GM21528 (cell line): Measurements from ENCODE around the gene MYLK.

ENCODE experiments used
- ATAC-seq: cut with Tn5 transposase; IDR thresholded peaks from one replicate; pipeline ENCODE4 v1.9.1; 2021; ENCODE audit warnings: mild to moderate bottlenecking, moderate library complexity; ENCODE audit not compliant: unreplicated experiment, low FRiP score

Gene MYLK

DNA sequence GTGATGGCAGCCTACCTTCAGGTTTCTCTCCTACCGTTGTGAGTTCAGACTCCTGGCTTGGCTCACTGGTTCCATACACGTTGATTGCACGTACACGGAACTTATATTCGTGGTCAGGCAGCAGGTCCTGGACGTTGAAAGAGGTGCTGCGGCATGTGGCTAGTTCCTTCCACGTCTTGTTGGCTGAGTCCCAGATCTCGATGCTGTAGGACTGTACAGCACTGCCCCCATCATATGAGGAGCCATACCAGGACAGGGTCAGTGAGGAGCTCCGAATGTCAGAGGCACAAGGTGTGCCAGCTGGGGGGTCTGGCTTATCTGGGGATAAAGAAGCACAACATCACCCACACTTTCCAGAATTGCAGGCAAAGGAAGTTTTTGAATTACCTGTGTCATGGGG, 227.0 kb downstream of the MYLK start:
- ATAC-seq: no peak

DNA sequence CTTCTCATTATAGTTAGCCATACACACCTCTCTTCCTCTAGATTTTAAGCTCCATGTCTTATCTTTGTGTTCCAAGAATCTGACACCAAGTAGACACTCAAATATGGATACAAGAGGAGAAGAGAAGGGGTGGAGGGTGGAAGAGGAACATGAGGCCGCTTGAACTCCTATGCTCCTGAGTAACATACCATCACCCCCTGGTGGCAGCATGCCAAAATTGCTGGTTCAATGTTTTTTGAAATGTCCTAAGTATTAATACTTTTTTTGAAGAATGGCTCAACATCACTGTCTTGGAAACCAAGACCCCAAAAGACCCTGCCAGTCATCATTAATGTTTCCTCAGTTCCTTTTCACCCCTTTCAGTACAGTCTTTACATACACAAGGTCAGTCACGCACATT, 227.4 kb downstream of the MYLK start:
- no peak for ATAC-seq

GRCh38 chr3:123656274-123656673, 227.9 kb downstream of the MYLK start:
- no peak for ATAC-seq

DNA sequence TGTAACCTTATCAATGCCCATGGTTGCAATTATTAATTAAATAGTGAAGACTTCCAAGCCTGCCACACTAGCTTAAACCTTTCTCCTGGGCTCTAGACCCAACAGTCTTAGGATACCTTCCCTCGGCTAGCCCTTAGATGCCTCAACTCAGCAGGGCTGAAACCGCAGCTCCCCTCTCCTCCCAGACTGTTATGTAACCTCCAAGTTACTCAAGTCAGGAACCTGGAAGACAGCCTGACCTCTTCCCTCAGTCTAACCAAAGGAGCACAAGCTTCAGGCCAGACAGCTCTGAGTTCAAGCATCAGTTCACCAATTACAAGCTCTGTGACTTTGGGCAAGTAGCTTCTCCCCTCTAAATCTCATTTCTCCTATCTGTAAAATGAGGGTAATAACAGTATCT, 228.7 kb downstream of the MYLK start:
- no peak for ATAC-seq

DNA sequence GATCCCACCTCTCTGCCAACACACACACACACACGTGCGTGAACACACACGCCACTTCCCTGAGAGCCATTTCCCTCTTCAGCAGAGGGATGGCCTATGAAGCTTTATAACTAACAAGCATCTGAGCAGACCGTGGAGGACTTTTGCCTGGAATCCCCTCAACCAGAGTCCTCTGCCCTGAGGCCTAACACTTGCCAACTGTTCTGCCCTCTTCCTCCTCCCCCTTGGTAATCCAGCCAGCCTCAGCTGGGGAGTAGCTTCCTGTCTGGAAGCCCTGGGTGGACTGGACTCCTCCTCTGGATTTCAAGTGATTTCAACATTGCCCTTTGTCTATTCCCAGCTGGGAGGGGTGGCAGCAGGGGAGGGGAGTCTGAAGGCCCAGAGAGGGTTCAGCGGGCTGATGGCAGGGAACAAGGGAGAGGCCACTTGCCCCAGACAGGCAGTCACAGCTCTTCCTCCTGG, 230.9 kb downstream of the MYLK start:
- no peak for ATAC-seq

- no peak for ATAC-seq
Observed at GRCh38 chr3:123652342-123652984, 231.7 kb downstream of the MYLK start.

DNA sequence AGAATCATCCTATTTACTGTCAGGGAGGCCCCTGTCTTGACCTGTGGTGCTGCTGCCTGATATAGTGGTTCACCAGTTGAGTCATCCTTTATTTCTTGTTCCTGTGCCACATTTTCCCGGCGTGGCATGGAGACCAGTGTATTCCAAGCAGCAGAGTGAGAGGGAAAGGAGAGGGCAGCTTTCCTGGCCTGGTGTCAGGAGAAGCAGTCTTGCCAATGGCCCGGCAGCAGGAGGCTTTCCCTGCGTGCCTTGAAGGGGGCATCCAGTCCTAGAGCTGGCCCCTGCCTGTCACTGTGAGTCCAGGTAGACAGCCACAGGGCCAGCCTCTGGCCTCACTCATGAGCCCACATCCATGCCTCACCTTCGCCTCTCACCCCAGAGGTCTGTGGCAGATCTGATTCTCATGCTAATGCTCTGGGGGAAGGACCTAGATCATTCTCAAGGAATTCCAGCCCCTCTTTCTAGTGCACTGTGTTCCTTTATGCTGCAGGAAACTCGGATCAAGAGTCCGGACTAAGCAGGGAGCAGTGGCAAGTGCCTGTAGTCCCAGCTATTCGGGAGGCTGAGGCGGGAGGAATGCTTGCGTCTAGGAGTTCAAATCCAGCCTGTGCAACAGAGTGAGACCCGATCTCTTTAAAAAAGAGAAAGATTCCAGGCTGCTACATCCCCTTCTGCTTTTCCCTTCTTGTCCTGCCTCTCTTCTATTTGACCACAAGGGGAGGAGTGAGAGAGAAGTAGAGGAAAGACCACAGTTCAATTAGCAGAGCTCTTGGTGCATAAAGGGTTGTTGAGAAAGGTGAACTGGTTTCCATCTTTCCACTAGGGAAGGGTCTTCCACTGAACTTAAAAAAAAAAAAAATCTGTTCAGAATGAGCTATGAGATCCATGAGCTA, 232.4 kb downstream of the MYLK start:
- no peak for ATAC-seq

GRCh38 chr3:123650101-123650500, 234.0 kb downstream of the MYLK start:
- no peak for ATAC-seq

- ATAC-seq: no peak
Observed at GRCh38 chr3:123648696-123649405, 235.3 kb downstream of the MYLK start.

DNA sequence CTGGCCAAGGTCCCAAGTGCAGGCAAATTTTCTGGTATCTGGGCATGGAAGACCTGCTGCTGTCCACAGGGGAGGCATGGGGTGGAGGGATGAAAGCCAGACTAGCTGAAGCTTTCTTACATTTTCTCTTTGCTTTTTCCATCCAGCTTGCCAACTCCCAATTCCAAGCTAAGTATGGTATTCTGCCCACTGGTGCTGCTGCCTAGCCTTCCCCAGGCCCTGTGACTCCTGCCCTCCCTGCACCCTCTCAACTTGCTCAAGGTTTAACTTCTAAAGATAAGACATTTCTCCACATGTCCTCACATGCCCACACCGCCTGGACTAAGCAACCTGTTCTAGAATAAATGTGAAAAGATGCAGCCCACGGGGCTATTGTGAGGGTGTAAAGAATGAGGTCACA, 239.8 kb downstream of the MYLK start:
- no peak for ATAC-seq

DNA sequence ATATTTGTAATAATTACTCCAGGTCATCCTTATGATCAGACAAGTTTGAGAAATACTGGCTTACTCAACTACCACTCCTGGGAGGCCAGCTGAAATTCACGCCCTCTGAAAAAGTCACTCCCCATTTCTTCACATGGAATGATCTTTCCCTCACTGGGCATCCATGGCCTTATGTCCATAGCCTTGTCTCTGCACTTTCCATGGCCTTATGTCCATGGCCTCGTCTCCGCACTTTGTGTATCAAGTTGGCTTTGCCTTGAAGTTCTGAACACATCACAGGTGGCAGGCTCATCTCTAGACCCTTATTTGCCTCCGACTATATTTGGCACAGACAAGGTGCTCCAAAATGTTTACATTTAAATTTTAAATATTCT, 241.2 kb downstream of the MYLK start:
- ATAC-seq: no peak

- no peak for ATAC-seq
Observed at GRCh38 chr3:123642182-123642956, 241.8 kb downstream of the MYLK start.

DNA sequence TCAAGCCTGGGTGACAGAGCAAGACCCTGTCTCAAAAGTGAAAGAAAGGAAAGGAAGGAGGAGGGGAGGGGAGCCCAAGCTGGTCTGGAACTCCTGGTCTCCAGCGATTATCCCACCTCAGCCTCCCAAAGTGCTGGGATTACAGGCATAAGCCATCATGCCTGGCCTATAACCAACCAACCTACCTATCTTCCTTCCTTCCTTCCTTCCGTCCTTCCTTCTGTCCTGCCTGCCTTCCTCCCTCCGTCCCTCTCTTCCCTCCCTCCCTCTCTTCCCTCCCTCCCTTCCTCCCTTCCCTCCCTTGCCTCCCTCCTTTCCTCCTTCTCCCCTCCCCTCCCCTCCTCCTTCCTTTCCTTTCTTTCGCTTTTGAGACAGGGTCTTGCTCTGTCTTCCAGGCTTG, 242.6 kb downstream of the MYLK start:
- ATAC-seq: no peak

DNA sequence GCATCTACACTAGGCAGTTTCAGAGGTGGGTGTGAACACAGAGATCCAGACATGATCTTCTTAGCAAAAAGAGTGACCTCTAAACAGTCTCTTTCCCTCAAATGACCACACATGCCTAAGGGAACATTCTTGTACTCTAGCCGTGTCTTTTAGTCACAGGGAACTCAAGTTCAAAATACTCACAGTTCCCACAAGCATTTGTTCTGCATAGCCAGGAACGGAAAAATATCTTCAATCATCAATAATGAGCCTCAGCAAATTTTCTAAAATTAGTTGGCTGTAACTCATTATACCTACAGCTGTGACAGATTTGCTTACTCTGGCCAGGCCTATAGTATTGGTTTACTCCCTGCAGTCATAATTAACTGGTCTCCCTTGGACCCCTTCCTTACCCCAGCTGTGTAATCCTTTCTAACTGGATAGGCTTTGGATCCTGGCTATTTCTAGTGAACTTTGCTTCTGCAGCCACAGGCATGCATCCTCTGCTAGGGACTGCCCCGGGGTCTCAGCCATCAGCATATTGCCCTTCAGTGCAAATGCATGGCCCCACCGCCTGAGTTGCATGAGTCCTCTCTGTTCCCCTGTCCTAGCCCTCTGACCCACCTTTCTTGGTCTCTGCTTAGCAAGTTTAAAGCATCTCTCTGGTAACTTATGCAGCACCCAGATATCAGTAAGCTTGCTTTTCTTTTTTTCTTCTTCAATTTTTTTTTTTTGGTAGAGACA, 243.2 kb downstream of the MYLK start:
- ATAC-seq: no peak

GRCh38 chr3:123640311-123640710, 243.8 kb downstream of the MYLK start:
- ATAC-seq: no peak

DNA sequence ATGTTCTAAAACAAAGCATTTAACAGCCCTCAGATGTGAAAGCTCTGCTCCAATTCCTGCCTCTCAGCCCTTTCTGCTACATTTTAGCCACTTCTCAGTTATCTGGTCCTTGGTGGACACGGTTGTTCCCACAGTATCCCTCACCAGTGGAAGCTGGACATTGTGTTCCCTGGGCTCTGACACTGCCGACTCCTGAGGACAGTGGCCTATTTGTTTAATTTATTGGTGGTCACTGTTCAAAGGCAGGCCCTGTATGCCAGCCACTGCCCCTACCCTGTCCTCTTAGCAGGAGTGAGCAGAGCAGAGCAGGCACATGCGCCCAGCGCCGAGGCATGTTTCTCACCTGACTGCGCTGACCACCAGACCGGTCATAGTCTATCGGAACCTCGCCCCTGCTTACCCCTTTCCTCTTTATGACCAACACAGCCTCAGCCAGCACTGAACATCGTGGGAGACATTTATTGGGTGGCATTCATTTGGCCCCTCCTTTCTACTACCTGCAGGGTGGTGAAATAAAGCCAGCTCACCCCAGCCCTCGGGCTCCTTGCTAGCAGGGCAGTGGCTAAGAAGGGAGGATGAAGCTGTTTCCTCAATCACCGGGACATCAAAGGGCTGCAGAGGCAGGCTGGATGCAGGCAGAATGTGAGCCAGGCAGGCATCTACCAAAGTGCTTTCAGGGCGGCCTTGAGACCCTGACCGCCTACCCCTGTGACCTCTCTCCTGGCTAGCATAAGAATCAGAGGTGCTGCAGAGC, 245.0 kb downstream of the MYLK start:
- ATAC-seq: no peak

GRCh38 chr3:123637841-123638240, 246.3 kb downstream of the MYLK start:
- no peak for ATAC-seq

DNA sequence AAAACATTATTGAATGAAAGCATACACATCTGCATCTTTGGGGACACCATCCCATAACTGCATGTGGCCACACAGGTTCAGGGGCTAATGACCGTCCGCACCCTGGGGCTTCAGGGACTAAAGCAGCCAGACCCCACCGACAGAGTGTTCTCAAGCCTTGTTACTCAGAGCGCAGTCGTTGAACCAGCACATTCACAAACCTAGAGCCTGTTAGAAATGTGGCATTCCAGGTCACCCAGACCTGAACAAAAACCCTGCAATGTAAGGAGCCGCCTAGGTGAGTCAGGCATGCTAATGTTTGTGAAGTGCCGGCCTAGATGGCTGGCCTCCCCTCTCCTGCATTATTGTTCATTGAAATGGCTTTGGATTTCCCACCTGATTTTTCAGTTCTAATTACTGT, 247.0 kb downstream of the MYLK start:
- ATAC-seq: no peak

GRCh38 chr3:123636431-123636841, 247.7 kb downstream of the MYLK start:
- ATAC-seq: no peak
